ENCODE data around the gene SPTBN1.

GRCh38 chr2:54677476-54678265, 221.5 kb downstream of the SPTBN1 start:
- TF ChIP-seq CTCF (conservative IDR thresholded peaks at IDR 0.05; ENCODE audit: low read depth, low read length) (no peak), POLR2A (IDR thresholded peaks at IDR 0.05; ENCODE audit: low read depth, low read length) (no peak), RAD21 (IDR thresholded peaks at IDR 0.05; ENCODE audit: low read length) (no peak), RCOR1 (IDR thresholded peaks at IDR 0.05; ENCODE audit: insufficient replicate concordance, low read length) (no peak), CEBPB (IDR thresholded peaks at IDR 0.05; ENCODE audit: low read depth, low read length) (no peak), RFX5 (IDR thresholded peaks at IDR 0.05; ENCODE audit: low read depth, low read length) (no peak), USF2 (IDR thresholded peaks at IDR 0.05; ENCODE audit: low read depth, low read length) (no peak), MAZ (IDR thresholded peaks at IDR 0.05; ENCODE audit: borderline replicate concordance, low read depth, low read length) (no peak), BHLHE40 (IDR thresholded peaks at IDR 0.05; ENCODE audit: low read depth, low read length) (no peak), NFE2L2 (IDR thresholded peaks at IDR 0.05; ENCODE audit: low read depth, low read length) (no peak), MAFK (IDR thresholded peaks at IDR 0.05; ENCODE audit: low read depth, low read length) (no peak), ELK1 (IDR thresholded peaks at IDR 0.05; ENCODE audit: borderline replicate concordance, low read depth, low read length) (no peak)

All from IMR-90 (cell line).